Ascending aorta (tissue), 2 donors: ENCODE data around the gene CTSG. TPM values are rescaled to one million over a fixed set of nuclear protein-coding genes. Genes with fewer than 3 reads are reported as not detected.
"Not testable (repeated sequence)": the region's sequence is repeated elsewhere in the genome, so short reads cannot be mapped to it uniquely, and the experiment has no call there.

Experiments
- DNase-seq, 2 donors: peaks; one replicate each; pipeline ENCODE4 v3.0.0-alpha.2; 2019; ENCODE audit warnings: low spot score in 2 of 2
- H3K27ac ChIP-seq, 2 donors: fragments of 200-600 bp; sonication (generic); one replicate each; pipeline ENCODE4 v1.5.1; 2016 to 2017; ENCODE audit warnings: mild to moderate bottlenecking in 1 of 2
- H3K27me3 ChIP-seq: fragments of 200-600 bp; sonication (generic); one replicate; pipeline ENCODE4 v1.5.1; 2017
- H3K36me3 ChIP-seq, 2 donors: fragments of 200-600 bp; sonication (generic); one replicate each; pipeline ENCODE4 v1.5.1; 2016
- H3K4me1 ChIP-seq, 2 donors: fragments of 200-600 bp; sonication (generic); one replicate each; pipeline ENCODE4 v1.5.1; 2016 to 2017; ENCODE audit warnings: mild to moderate bottlenecking in 1 of 2
- H3K4me3 ChIP-seq, 2 donors: fragments of 200-600 bp; sonication (generic); one replicate each; pipeline ENCODE4 v1.5.1; 2016 to 2017; ENCODE audit warnings: mild to moderate bottlenecking in 1 of 2
- H3K9me3 ChIP-seq, 2 donors: fragments of 200-600 bp; sonication (generic); one replicate each; pipeline ENCODE4 v1.5.1; 2016
- CTCF ChIP-seq, 3 experiments: fragments of 200-600 bp in 2 of 3; fragments of 450-650 bp in 1 of 3; sonication (generic) in 2 of 3; IDR thresholded peaks; one replicate each; pipeline ENCODE4 v1.5.1; 2016 to 2019; ENCODE audit warnings: antibody characterized with exemption in 3 of 3, mild to moderate bottlenecking in 1 of 3, moderate library complexity in 1 of 3
- intact Hi-C: fragments of 100-400 bp; cut with DNase I; formaldehyde crosslinking; loops from one replicate; pipeline ENCODE4 v1.15.1; 2023
- total RNA-seq: library from RNA; depleted of rRNA; stranded (reverse); fragments of >200 nt; gene quantifications from one replicate; pipeline ENCODE4 v1.1.0, GENCODE V29; 2016

The CTSG gene
- total RNA-seq, 1 donor from 2014 or later: not detected

DNA sequence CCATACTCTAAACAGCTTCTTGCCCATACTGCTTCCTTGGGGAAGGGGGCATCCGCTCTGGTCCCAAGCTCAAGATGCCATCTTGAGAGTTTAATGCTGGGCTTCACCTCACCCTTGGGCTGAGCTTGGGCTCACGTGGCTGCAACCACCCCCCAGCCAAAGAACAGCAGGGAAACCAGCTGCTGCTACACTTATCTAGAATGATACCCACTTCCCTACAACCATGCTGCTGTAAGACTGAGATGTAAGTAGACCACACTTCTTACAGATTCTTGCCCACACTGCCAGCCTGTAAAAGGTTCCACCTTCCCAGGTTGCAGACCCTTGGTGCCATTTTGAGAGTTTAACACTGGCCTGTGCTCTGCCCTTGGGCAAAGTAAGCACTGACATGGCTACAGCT lies 9.7 kb downstream of the CTSG start:
- no peak for TF ChIP-seq CTCF (IDR thresholded peaks at IDR 0.05)
- Histone ChIP-seq H3K27ac (no peak overlapping the region), H3K4me3 (no peak overlapping the region), H3K36me3 (no peaks in the 10 kb centered on the region), H3K4me1 (no peaks in the 10 kb centered on the region), H3K9me3 (peaks cover 0 to 19% of the 10 kb centered on the region in 2 donors), H3K27me3 (no peaks in the 10 kb centered on the region)
- no peak for DNase-seq
- intact Hi-C loops: no loop called here

DNA sequence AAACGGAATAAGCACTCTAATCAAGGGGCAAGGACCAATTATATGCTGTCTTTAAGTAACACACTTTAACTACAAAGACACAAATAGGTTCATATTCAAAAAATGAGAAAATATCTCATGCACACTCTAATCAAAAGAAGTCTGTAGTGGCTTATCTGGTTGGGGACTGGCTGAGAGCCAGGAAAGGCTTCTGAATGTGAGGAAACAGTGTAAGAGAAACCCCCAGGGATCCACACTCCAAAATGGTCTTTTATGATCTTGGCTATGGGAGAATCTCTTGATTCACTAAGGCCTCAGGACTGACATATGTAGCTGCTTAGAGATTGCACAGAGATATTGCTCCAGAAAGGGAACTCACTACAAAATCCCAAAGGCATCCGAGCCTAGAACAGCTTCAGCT lies 10.3 kb downstream of the CTSG start:
- intact Hi-C loops: no loop called here
- H3K27me3 ChIP-seq: no peaks in the 10 kb centered on the region
- peaks cover 0 to 19% of the 10 kb centered on the region in 2 donors for H3K9me3 ChIP-seq
- DNase-seq: no peak
- no peaks in the 10 kb centered on the region for H3K4me1 ChIP-seq
- no peak overlapping the region for H3K27ac ChIP-seq
- H3K36me3 ChIP-seq: no peaks in the 10 kb centered on the region
- no peak for TF ChIP-seq CTCF (IDR thresholded peaks at IDR 0.05)
- no peak overlapping the region for H3K4me3 ChIP-seq

GRCh38 chr14:24563505-24563904 lies 12.5 kb downstream of the CTSG start:
- no peak for TF ChIP-seq CTCF (IDR thresholded peaks at IDR 0.05)
- Histone ChIP-seq H3K4me1 (no peaks in the 10 kb centered on the region), H3K4me3 (no peak overlapping the region), H3K9me3 (peaks cover 0 to 19% of the 10 kb centered on the region in 2 donors), H3K27ac (no peak overlapping the region), H3K27me3 (no peaks in the 10 kb centered on the region), H3K36me3 (no peaks in the 10 kb centered on the region)
- DNase-seq: no peak
- intact Hi-C loops: no loop called here

DNA sequence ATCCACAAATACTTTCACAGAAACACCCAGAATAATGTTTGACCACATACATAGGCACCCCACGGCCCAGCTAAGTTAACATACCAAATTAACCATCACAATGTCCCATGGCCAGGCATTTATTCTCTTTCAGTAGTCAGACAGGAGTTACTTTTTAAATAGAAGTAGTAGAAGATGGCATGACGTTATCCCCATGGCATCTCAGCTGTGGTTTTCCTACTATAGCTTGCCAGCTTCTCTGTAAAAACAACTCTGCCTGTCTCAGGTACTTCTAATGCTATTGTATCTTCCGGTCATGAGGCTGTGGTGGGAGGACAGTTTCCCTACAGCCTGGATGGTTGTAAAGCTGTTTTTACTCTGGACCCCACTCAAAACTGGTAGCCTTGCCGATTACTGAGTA lies 19.3 kb downstream of the CTSG start:
- Histone ChIP-seq H3K9me3 (no peaks in the 10 kb centered on the region), H3K27ac (no peak overlapping the region), H3K4me1 (no peaks in the 10 kb centered on the region), H3K4me3 (no peak overlapping the region), H3K36me3 (no peaks in the 10 kb centered on the region), H3K27me3 (no peaks in the 10 kb centered on the region)
- DNase-seq: no peak
- no peak for TF ChIP-seq CTCF (IDR thresholded peaks at IDR 0.05)
- intact Hi-C loops: no loop called here

- H3K27ac ChIP-seq, H3K4me3 ChIP-seq, H3K9me3 ChIP-seq, H3K4me1 ChIP-seq, DNase-seq, H3K36me3 ChIP-seq, H3K27me3 ChIP-seq, intact Hi-C loops: not testable (repeated sequence)
Observed at GRCh38 chr14:24549064-24549463, 27.0 kb downstream of the CTSG start.

GRCh38 chr14:24542346-24542936 lies 33.6 kb downstream of the CTSG start:
- Histone ChIP-seq H3K27ac (no peak overlapping the region), H3K4me3 (no peak overlapping the region), H3K36me3 (no peaks in the 10 kb centered on the region), H3K4me1 (no peaks in the 10 kb centered on the region), H3K9me3 (no peaks in the 10 kb centered on the region), H3K27me3 (no peaks in the 10 kb centered on the region)
- intact Hi-C loops: no loop called here
- DNase-seq: no peak
- no peak for TF ChIP-seq CTCF (IDR thresholded peaks at IDR 0.05)
